PC-3 (cell line): Measurements from ENCODE around the gene TTC33. TPM values are rescaled to one million over a fixed set of nuclear protein-coding genes. Genes with fewer than 3 reads are reported as not detected.
A peak's percentile ranks its signal among the peaks of the same experiment; 100 is the strongest.

Experiments
- ATAC-seq: fragments of 200-7000 bp; cut with Tn5 transposase; 2 replicates; pipeline ENCODE4 v1.9.1; 2020; ENCODE audit warnings: mild to moderate bottlenecking, moderate library complexity
- BruUV-seq: library from RNA; stranded (reverse); fragments of 400-500 nt; replicated peaks from 2 replicates; lab custom pipeline; 2021; lab: Mats Ljungman, UMichigan
- CTCF ChIA-PET: fragments of 300-600 bp; sonication (Branson Sonifier 250); formaldehyde crosslinking; loops from one replicate; lab custom pipeline; 2022; ENCODE audit warnings: antibody characterized with exemption; lab: Charles Lee
- POLR2A ChIA-PET: fragments of 300-600 bp; sonication (Branson Sonifier 250); formaldehyde crosslinking; loops from one replicate; lab custom pipeline; 2022; ENCODE audit warnings: antibody characterized with exemption; ENCODE audit not compliant: unreplicated experiment; lab: Charles Lee
- DNase-seq: peaks from one replicate; pipeline ENCODE4 v3.0.0-alpha.2; 2015
- H2AFZ ChIP-seq: fragments of 300-600 bp; sonication (generic); 2 replicates; pipeline ENCODE4 v1.6.0; 2016; ENCODE audit warnings: antibody characterized with exemption, low read length
- H3F3A ChIP-seq: fragments of 300-600 bp; sonication (generic); one replicate; pipeline ENCODE4 v1.6.0; 2017; ENCODE audit warnings: antibody characterized with exemption, low read length, control low read depth, mild to moderate bottlenecking; ENCODE audit not compliant: unreplicated experiment
- H3K27ac ChIP-seq: fragments of 300-600 bp; sonication (generic); 2 replicates; pipeline ENCODE4 v1.5.1; 2016; ENCODE audit warnings: mild to moderate bottlenecking, low read length
- H3K27me3 ChIP-seq: fragments of 300-600 bp; sonication (generic); 2 replicates; pipeline ENCODE4 v1.6.1; 2016; ENCODE audit warnings: low read length, mixed read lengths
- H3K36me3 ChIP-seq: fragments of 300-600 bp; sonication (generic); 2 replicates; pipeline ENCODE4 v1.6.1; 2016; ENCODE audit warnings: low read depth, mixed run types, low read length, mixed read lengths
- H3K4me1 ChIP-seq: fragments of 300-600 bp; sonication (generic); 2 replicates; pipeline ENCODE4 v1.5.1; 2016; ENCODE audit warnings: low read length; ENCODE audit not compliant: insufficient read depth
- H3K4me2 ChIP-seq: fragments of 300-600 bp; sonication (generic); 2 replicates; pipeline ENCODE4 v1.6.0; 2016; ENCODE audit warnings: low read length
- H3K4me3 ChIP-seq: fragments of 300-600 bp; sonication (generic); 2 replicates; pipeline ENCODE4 v1.5.1; 2016; ENCODE audit warnings: mild to moderate bottlenecking, low read length, mixed read lengths
- H3K79me2 ChIP-seq: fragments of 300-600 bp; sonication (generic); 2 replicates; pipeline ENCODE4 v1.6.1; 2017; ENCODE audit warnings: low read length, mixed read lengths
- H3K9ac ChIP-seq: fragments of 300-600 bp; sonication (generic); 2 replicates; pipeline ENCODE4 v1.6.0; 2016; ENCODE audit warnings: mild to moderate bottlenecking, low read length
- H3K9me2 ChIP-seq: fragments of 300-600 bp; sonication (generic); replicated peaks from 2 replicates; pipeline ENCODE4 v1.6.1; 2016; ENCODE audit warnings: mixed run types, low read length, mixed read lengths
- H3K9me3 ChIP-seq: fragments of 300-600 bp; sonication (generic); 2 replicates; pipeline ENCODE4 v1.6.1; 2016; ENCODE audit warnings: low read length, mixed read lengths
- H4K20me1 ChIP-seq: fragments of 300-600 bp; sonication (generic); 2 replicates; pipeline ENCODE4 v1.6.1; 2016; ENCODE audit warnings: low read length, mixed read lengths
- EZH2 ChIP-seq: fragments of 300-600 bp; sonication (generic); IDR thresholded peaks from one replicate; pipeline ENCODE4 v1.6.1; 2017; ENCODE audit warnings: antibody characterized with exemption, mild to moderate bottlenecking, low read length; ENCODE audit not compliant: unreplicated experiment
- EZH2phosphoT487 ChIP-seq: fragments of 300-600 bp; sonication (generic); IDR thresholded peaks from 2 replicates; pipeline ENCODE4 v1.6.1; 2018; ENCODE audit warnings: mild to moderate bottlenecking, antibody characterized with exemption, low read length, borderline replicate concordance
- intact Hi-C: fragments of 100-400 bp; cut with micrococcal nuclease; formaldehyde crosslinking; loops from 2 replicates; pipeline ENCODE4 v1.9.0; 2023
- total RNA-seq: library from RNA; depleted of rRNA; stranded (reverse); fragments of >200 nt; gene quantifications from 2 replicates; pipeline ENCODE4 v1.2.3, GENCODE V29; 2014
- TF ChIP-seq, protein P1 (sequence below): fragments of 300-600 bp; sonication (generic); conservative IDR thresholded peaks from 2 replicates; pipeline ENCODE4 v1.5.1; 2017; ENCODE audit warnings: antibody characterized with exemption, low read depth, mild to moderate bottlenecking, low read length

The TTC33 gene
- total RNA-seq, 1 experiment from 2014 or later: 9.0 TPM

GRCh38 chr5:40615586-40616170 lies 140.1 kb downstream of the TTC33 start:
- Histone ChIP-seq H3K36me3 (no peaks in the 10 kb centered on the region), H3F3A (no peaks in the 10 kb centered on the region), H3K4me2 (peak overlapping the region; percentile 54), H3K9me2 (no peaks in the 10 kb centered on the region), H3K27me3 (no peaks in the 10 kb centered on the region), H3K9me3 (no peaks in the 10 kb centered on the region), H3K4me1 (peaks cover 35% of the 10 kb centered on the region), H3K79me2 (no peaks in the 10 kb centered on the region), H3K27ac (peak overlapping the region; percentile 5; the same call in 1 of the 2 replicates), H3K9ac (no peak overlapping the region), H3K4me3 (0 out of 2 replicates have a peak overlapping the region, but pooled peaks have one; percentile 10), H2AFZ (peak overlapping the region; percentile 12), H4K20me1 (no peaks in the 10 kb centered on the region)
- DNase-seq: peak; percentile 45
- intact Hi-C loops: no loop called here
- no TSS peak for BruUV-seq
- ChIA-PET POLR2A (interaction anchor here (0.6 to 0.7 kb wide), 2 partner anchors 52 to 66 kb away, joined by 3 to 4 read pairs; no protein-coding TSS in a partner anchor), CTCF (no interaction called here)
- TF ChIP-seq EZH2 (no peak), EZH2phosphoT487 (no peak)
- TF ChIP-seq, protein P1, sequence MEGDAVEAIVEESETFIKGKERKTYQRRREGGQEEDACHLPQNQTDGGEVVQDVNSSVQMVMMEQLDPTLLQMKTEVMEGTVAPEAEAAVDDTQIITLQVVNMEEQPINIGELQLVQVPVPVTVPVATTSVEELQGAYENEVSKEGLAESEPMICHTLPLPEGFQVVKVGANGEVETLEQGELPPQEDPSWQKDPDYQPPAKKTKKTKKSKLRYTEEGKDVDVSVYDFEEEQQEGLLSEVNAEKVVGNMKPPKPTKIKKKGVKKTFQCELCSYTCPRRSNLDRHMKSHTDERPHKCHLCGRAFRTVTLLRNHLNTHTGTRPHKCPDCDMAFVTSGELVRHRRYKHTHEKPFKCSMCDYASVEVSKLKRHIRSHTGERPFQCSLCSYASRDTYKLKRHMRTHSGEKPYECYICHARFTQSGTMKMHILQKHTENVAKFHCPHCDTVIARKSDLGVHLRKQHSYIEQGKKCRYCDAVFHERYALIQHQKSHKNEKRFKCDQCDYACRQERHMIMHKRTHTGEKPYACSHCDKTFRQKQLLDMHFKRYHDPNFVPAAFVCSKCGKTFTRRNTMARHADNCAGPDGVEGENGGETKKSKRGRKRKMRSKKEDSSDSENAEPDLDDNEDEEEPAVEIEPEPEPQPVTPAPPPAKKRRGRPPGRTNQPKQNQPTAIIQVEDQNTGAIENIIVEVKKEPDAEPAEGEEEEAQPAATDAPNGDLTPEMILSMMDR: no peak
- peak; percentile 58 for ATAC-seq

DNA sequence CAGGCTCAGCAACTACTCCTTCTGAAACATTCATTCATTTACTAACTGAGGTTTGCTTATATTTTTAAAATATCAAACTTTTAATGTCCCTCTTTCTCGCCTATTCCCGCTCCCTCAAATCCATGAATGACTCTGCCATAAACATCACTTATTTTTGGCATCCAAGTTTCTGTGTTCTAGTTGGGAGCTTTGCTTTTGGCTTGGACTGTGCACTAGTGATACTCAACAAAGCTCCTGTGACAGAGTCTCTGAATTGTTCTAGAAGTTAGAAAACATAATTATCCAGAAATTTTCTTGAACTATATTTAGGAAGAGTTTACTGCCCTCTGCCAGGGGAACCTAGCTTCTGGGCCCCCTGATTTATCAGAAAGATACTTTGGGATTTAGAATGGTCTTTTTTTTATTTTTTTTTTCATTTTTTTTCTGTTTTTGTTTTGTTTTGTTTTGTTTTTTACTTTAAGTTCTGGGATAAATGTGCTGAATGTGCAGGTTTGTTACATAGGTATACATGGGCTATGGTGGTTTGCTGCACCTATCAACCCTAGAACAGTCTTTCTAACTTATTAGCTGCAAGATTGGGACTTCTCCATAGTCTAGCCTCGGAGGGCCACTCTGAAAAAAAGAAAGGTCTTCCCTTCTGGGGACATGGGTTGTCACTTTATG lies 140.7 kb downstream of the TTC33 start:
- no peak; the same call in 1 of the 2 replicates for ATAC-seq
- no peaks in the 10 kb centered on the region for H3K9me2 ChIP-seq
- intact Hi-C loops: no loop called here

More for the DNA sequence above, 140.7 kb downstream of the TTC33 start:
- no peaks in the 10 kb centered on the region for H3F3A ChIP-seq
- H2AFZ ChIP-seq: peak overlapping the region; percentile 12; the same call in 1 of the 2 replicates
- H3K9me3 ChIP-seq: no peaks in the 10 kb centered on the region
- H3K4me3 ChIP-seq: no peak overlapping the region
- H3K4me2 ChIP-seq: peak overlapping the region; percentile 54
- no peaks in the 10 kb centered on the region for H3K79me2 ChIP-seq
- no peaks in the 10 kb centered on the region for H4K20me1 ChIP-seq
- no peaks in the 10 kb centered on the region for H3K36me3 ChIP-seq
- no peak for TF ChIP-seq EZH2
- TF ChIP-seq, protein P1: no peak
- TF ChIP-seq EZH2phosphoT487: no peak
- H3K27ac ChIP-seq: no peak overlapping the region
- no peak overlapping the region for H3K9ac ChIP-seq
- no peaks in the 10 kb centered on the region for H3K27me3 ChIP-seq
- H3K4me1 ChIP-seq: peaks cover 29% of the 10 kb centered on the region
- BruUV-seq: no TSS peak
- CTCF ChIA-PET: no interaction called here
- POLR2A ChIA-PET: interaction anchor here (0.6 to 0.7 kb wide), 2 partner anchors 51 to 67 kb away, joined by 3 to 4 read pairs; no protein-coding TSS in a partner anchor
- DNase-seq: no peak
